ENCODE results near the gene OR6V1.
"Not testable (repeated sequence)": the region's sequence is repeated elsewhere in the genome, so short reads cannot be mapped to it uniquely, and the experiment has no call there.

The OR6V1 gene

DNA sequence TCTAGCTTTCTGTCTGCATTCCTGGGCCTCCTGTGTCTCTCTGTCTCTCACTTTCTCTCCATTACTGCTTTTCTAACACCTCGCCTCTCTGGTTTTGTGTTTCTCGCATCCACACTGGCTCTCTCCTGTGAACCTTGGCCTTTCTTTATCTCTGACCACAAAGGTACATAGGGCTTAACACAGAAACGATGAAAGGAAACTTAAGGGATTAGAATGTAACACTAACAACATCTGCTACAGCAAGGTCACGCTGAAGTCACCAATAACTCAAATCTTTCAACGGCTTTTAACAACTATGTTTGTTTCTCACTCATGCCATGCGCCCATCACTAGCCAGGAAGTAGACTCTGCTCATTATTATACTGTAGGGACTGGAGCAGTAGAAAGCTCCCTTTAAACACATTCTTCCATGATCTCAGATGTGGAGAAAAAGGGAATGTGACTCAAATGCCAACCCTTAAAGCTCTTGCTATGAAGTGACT, 9.3 kb upstream of the OR6V1 start:
- DNase-seq (ENCODE audit: low spot score): no peak

DNA sequence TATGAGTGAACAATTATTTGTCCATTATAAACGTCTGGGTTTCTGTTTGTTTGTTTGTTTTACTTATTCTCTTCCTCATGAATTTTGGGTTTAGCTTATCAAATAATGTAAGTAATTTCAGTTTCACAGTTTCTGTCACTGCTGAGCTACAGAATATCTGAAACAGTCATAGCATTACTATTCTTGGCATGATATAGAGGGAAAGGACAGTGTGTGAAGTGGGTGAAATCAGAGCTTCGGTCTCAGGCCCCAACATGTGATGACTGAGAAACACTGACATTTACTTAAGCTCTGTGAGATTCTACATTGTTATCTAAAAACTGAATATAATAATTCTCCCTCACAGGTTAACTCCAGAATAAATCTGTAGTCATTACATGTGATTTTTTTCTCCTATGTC, 8.8 kb upstream of the OR6V1 start:
- no peak for DNase-seq (ENCODE audit: low spot score)

DNA sequence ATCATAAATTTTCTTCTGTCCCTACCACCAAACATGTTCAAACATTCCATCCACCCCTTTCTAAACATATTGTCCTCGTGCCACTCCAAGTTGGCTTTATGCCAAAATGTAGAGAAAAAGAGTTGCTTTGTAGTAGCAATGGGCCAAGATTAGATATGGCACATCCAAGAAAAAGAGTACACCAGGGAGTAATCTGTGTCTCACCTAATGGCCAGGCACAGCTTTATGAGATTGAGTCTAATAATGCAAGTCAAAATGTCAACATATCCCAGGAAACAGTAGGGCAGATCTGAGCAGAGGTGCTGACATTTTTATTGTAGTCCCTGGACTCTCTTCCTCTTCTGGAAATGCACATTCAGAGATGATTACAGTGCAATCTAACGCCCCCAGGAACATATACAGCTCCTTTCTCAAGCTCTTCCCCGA, 5.7 kb upstream of the OR6V1 start:
- no peak for DNase-seq (ENCODE audit: low spot score)

DNA sequence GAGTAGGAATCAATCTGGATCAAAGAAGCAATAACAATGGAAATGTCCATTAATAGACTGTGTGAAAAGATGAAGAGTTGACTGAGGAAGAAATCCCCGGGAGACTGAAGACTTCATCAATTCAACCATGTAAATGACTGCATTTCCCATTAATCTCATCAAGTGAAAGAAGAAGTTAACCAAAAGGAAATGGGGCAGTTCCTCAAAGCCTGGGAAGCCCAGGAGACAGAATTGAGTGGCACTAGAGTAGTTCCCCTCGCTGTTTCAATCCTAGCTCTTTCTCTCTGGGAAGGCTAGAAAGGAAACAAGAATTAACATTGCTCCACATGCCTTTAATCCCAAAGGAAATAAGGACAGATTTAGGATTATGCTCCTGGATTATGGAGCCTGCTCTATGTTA, 4.8 kb upstream of the OR6V1 start:
- DNase-seq (ENCODE audit: low spot score): no peak

DNA sequence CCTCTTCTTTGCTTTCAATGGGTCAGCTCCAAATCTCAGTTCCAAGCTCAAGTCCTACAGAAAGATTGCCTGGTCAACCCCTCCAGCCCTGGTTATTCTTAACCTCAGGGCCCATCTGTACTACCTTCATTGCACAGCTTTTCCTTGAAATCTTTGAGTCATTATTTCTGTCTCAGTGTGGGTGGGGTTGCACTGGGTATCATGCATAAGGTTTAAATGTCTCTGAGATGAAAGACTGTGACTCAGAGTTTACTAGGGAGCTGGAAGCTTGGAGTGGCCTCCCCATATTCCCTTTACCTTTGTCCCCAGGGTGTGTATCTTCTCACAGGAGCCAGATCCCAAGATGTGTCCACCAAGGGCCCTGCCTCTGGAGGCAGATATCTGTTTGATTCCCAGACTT, 3.3 kb upstream of the OR6V1 start:
- no peak for DNase-seq (ENCODE audit: low spot score)

DNA sequence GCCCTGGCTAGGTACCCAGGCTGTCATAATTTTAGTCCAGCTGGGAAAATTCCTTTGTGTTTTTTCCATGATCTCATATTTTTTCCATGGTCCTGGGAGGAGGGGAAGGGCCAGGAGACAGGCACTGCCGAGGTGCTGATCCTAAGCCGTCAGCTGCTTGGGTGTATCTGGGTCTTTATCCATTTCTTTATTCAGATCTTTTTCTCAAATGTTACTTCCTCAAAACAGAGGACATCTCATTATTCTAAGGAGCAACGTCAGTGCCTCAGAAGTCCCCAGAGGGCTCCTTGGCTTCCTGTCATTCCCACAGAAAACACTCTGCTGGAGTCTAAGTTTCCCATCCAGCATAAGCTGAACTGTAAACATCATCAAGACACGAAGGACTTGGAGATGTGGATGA, 2.8 kb upstream of the OR6V1 start:
- no peak for DNase-seq (ENCODE audit: low spot score)

DNA sequence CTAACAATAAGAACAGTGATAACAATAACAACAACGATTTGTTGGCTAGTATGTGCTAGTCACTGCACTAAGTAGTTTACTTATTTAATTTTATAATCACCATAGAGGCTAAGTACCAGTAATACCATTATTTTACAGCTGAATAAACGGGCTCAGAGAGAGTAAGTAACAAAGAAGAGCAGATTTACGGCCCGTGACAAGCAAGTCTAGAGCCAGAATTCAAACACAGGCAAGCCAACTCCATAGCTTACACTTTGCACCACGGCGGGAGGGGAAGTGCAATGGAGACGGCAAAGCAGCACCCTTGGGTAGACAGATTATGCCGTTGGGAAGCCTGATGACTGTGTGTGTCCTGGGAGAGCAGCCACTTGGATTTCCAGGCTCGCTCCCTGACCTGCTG, 1.2 kb upstream of the OR6V1 start:
- DNase-seq (ENCODE audit: low spot score): no peak

DNA sequence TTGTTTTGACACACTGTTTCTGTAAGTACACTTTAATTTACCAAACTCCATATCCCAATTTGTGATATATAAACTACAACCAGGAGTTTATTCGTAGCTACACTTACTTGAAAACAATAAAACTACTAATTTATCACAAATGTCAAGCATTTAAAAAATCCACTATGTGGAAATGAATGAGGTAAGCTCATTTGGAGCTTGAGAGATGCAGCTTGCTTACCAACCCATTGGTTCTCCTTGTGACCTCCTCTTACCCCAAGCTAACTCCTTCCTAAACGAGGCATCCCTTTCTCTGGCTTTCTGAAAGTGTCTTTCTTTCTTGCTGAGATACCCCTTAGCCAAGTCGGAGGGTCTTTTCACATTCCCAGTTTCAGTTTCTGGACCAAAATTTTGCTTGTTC, 2.5 kb downstream of the OR6V1 start:
- DNase-seq (ENCODE audit: low spot score): no peak

DNA sequence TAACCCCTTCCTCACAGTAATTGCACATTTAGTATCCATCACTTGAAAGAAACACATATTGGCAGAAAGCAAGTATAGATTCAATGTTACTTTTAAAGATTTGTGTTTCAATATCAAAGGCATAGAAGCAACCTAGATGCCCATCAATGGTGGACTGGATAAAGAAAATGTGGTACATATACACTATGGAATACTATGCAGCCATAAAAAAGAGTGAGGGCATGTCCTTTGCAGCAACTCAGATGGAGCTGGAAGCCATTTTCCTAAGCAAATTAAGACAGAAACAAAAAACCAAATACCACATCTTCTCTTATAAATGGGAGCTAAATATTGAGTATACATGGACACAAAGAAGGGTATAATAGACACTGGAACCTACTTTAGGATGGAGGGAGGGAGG, 3.6 kb downstream of the OR6V1 start:
- no peak for DNase-seq (ENCODE audit: low spot score)

DNA sequence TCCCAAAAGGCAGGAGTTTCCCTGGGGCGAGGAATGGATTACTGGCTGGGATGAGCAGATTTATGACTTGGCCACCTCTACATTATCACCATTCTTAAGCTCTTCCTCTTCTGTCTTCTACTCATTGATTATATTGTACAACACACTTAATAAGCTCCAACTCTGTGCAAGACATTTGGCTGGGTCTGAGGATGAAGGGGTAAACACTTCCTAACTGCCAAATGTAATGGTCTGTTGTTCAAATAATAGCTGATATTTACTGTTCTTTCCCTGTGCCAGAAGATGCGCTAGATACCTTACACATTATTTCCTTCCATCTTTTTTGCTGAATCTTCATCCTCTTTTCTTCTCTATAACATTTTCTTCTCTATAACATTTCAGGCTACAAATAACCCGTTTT, 11.6 kb downstream of the OR6V1 start:
- no peak for DNase-seq (ENCODE audit: low spot score)

DNA sequence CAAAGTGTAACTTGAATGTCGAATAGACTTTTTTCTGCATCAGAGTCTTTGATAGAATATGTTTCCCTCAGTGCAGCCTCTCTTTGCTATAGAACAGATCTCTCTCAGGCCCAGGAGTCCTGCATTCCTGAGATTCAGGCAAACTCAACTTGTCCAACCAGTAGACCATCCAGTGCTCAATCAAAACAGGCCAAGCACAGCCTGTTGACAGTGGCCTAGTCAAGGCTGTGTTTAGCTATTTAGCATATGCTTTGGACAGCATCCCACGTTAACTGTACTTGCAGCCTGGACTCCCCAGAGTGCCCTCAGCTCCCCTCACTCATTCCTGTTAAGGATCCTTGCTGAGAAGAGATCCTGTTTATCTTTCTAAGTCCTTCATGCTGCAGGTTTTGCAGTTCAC, 16.3 kb downstream of the OR6V1 start:
- DNase-seq (ENCODE audit: low spot score): no peak

DNA sequence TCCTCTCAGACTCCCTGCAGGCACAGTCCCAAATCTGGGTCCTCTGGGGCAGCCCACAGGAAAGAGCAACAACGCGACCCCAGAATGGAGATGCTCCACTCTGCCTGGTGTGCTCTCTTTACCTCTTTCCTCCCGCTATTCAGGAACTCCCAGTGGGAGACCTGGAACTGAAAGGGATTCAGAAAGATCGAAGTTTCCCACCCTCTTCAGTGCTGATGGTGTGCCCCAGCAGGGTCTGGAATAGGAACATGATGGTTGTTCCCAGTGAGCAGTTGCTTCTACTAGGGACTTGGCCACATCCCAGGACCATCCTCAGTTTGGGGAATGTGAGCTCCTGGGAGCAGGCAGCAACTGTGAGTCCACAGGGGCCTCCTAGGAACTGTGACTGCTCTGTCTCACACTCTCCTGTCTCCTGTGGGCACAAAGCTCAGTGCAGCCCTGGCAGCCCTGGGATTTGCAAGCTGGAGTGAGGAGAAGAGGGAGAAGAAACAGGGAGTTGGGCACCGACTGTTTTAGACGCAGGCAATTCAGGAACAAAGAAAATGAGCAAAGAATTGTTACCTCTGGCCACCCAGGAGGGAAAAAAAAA, 17.9 kb downstream of the OR6V1 start:
- DNase-seq (ENCODE audit: low spot score): no peak

DNA sequence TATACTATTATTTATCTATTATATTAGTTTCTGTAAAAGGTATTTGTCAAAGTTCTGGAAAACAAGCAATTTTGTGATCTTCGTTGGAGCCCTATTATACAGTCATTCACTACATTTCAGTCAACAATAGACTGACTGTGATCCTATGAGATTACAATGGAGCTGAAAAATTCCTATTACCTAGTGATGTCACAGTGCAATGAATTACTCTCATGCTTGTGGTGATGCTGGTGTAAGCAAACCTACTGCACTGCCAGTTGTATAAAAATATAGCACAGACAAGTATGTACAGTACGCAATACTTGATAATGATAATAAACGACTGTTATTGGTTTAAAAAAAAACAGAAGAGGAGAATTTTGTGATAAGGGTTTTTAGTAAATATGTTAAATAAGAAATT, 21.4 kb downstream of the OR6V1 start:
- DNase-seq (ENCODE audit: low spot score): no peak

DNA sequence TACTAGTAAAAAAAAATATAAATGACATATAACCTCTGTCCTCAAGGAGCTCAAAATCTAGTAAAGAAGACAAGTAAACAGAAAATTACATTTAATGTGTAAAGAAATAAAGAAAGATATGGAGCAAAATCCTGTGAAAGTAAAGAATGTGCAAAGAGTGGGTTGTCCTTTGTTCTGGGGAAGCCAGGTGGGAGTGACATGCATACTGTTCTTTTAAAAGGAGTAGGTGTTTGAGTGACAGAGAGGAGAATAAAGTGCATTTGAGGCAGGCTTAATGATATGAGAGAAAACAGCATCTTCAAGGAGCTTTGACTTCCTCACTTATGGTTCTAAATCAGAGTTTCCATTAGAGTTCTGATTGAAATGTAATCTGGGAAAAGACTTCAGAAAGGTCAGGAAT, 22.0 kb downstream of the OR6V1 start:
- DNase-seq (ENCODE audit: low spot score): no peak

DNA sequence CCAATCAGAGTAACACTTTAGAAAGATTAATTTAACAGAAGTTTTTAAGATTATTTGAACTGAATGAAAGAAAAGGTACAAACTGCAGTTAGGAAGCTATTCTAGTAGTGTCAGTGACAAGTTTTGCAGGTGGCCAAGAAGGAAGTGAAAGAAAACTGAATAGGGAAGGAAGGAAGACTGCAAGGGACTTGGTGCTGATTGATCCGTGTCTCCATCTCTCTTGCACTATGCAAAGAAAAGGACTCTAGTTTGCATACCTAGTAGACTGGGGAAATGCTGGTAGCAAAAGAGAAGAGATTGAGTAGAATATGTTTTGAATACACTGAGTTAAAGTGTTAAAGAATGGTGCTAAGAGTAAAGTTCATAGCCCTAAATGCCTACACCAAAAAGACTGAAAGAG, 33.0 kb downstream of the OR6V1 start:
- no peak for DNase-seq (ENCODE audit: low spot score)

DNA sequence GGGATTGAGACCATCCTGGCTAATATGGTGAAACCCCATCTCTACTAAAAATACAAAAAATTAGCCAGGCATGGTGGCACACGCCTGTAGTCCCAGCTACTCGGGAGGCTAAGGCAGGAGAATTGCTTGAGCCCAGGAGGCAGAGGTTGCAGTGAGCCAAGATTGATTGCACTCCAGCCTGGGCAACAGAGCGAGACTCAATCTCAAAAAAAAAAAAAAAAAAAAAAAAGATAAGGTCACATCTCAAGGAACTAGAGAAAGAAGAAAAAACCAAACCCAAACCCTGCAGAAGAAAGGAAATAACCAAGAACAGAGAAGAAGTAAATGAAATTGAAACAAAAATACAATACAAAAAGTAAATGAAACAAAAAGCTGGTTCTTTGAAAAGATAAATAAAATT, 33.5 kb downstream of the OR6V1 start:
- not testable (repeated sequence) for DNase-seq (ENCODE audit: low spot score)

DNA sequence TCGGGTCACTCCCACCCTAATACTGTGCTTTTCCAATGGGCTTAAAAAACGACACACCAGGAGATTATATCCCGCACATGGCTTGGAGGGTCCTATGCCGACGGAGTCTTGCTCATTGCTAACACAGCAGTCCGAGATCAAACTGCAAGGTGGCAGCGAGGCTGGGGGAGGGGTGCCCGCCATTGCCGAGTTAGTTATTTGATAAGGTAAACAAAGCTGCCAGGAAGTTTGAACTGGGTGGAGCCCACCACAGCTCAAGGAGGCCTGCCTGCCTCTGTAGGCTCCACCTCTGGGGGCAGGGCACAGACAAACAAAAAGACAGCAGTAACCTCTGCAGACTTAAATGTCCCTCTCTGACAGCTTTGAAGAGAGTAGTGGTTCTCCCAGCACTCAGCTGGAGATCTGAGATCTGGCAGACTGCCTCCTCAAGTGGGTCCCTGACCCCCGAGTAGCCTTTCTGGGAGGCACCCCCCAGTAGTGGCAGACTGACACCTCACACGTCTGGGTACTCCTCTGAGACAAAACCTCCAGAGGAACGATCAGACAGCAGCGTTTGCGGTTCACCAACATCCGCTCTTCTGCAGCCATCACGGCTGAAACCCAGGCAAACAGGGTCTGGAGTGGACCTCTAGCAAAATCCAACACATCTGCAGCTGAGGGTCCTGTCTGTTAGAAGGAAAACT, 36.5 kb downstream of the OR6V1 start:
- DNase-seq (ENCODE audit: low spot score): not testable (repeated sequence)

DNA sequence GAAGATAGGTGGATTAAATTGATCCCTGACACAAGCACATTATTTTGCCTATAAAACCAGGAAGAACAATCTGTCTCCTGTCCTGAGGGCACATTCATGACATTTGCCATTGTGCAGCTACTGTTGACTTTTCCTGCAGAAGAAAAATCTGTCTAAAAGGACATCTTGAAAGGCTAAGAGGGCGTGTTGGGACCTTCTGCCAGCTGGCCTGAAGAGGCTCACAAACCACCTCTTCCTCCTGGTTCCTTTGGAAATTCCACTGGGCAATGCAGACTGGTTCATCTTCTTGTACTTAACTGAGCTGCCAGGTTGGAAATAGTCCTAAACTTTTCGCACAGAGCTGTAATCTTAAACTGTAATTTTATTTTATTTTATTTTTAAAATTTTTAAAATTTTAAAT, 44.0 kb downstream of the OR6V1 start:
- DNase-seq (ENCODE audit: low spot score): no peak

DNA sequence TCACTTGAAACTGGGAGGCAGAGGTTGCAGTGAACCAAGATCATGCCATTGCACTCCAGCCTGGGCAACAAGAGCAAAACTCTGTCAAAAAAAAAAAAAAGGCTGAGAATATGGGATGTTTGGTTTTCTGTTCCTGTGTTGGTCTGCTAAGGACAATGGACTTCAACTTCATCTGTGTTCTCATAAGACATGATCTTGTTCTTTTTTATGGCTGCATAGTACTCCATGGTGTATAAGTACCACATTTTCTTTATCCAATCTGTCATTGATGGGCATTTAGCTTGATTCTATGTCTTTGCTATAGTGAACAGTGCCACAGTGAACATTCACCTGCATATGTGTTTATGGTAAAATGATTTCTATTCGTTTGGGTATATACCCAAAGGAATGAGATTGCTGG, 47.4 kb downstream of the OR6V1 start:
- not testable (repeated sequence) for DNase-seq (ENCODE audit: low spot score)
